Heart right ventricle (tissue), 16 donors: ENCODE data around the gene ANKRD13C. TPM values are rescaled to one million over a fixed set of nuclear protein-coding genes. Genes with fewer than 3 reads are reported as not detected.

Experiments used
- ATAC-seq, 8 donors: fragments of 200-7000 bp; cut with Tn5 transposase; one replicate each; pipeline ENCODE4 v1.9.1; 2020; ENCODE audit warnings: mild to moderate bottlenecking in 8 of 8, moderate library complexity in 8 of 8, moderate number of reproducible peaks in 1 of 8
- DNase-seq, 2 donors: peaks; one replicate each; pipeline ENCODE4 v3.0.0-alpha.2; 2020
- H3K27ac ChIP-seq, 10 donors: fragments of 200-600 bp; sonication (generic) in 2 of 10; one replicate each; pipeline versions ENCODE4 v1.5.0 to v1.8.0; 2020 to 2022; ENCODE audit warnings: mild to moderate bottlenecking in 3 of 10
- H3K27me3 ChIP-seq, 7 donors: fragments of 200-600 bp; one replicate each; pipeline ENCODE4 v1.8.0; 2021 to 2022; ENCODE audit warnings: mild to moderate bottlenecking in 2 of 7
- H3K36me3 ChIP-seq, 9 donors: fragments of 200-600 bp; sonication (generic) in 1 of 9; one replicate each; pipeline versions ENCODE4 v1.5.0 to v1.8.0; 2020 to 2022; ENCODE audit warnings: mild to moderate bottlenecking in 2 of 9
- H3K4me1 ChIP-seq, 9 donors: fragments of 200-600 bp; sonication (generic) in 1 of 9; one replicate each; pipeline versions ENCODE4 v1.5.0 to v1.8.0; 2020 to 2022; ENCODE audit warnings: mild to moderate bottlenecking in 4 of 9
- H3K4me3 ChIP-seq, 10 donors: fragments of 200-600 bp; sonication (generic) in 2 of 10; one replicate each; pipeline versions ENCODE4 v1.5.0 to v1.8.0; 2020 to 2022; ENCODE audit warnings: mild to moderate bottlenecking in 7 of 10, moderate library complexity in 2 of 10
- H3K9me3 ChIP-seq, 11 donors: fragments of 200-600 bp in 10 of 11; sonication (generic) in 2 of 11; one replicate each; pipeline versions ENCODE4 v1.5.0 to v1.8.0; 2013 to 2022; ENCODE audit warnings: mild to moderate bottlenecking in 2 of 11, control low read depth in 1 of 11, moderate library complexity in 1 of 11
- WGBS, 2 donors: extraction: QIAGEN DNeasy Blood & Tissue Kit; methylation state at CpG; one replicate each; pipeline ENCODE4 v1.1.7; 2013; ENCODE audit warnings: inconsistent platforms in 1 of 2; 5-methylcytosine and 5-hydroxymethylcytosine counted together
- intact Hi-C, 10 donors: fragments of 100-400 bp; cut with DNase I; formaldehyde crosslinking; loops; one replicate each; pipeline versions ENCODE4 v1.11.1 to v1.14.2; 2022
- polyA plus RNA-seq, 2 donors: library from polyadenylated mRNA; stranded (reverse); fragments of 200-250 nt; gene quantifications; one replicate each; pipeline ENCODE4 v1.2.3, GENCODE V29; 2013
- total RNA-seq, 10 donors: library from RNA; stranded (reverse); fragmentation: NEBNext Ultra II Directional in 3 of 10; extraction: Animal tissue kit (Norgen Biotek cat#: 25700) in 3 of 10; gene quantifications; one replicate each; pipeline versions ENCODE4 v1.2.1 to v1.2.4, GENCODE V29; 2021 to 2023
- TF ChIP-seq, protein P1 (sequence below), 9 donors: fragments of 200-600 bp; sonication (generic) in 2 of 9; IDR thresholded peaks; one replicate each; pipeline versions ENCODE4 v1.5.0 to v1.8.0; 2021 to 2022; ENCODE audit warnings: antibody characterized with exemption in 9 of 9, mild to moderate bottlenecking in 5 of 9, moderate library complexity in 1 of 9
- donor health status: Arrhythmogenic right ventricular cardiomyopathy.
- donor health status: ischemic (EF 13 %, LVEDD 7.1; RV severe dilation, severe dysfunction).
- donor health status: healthy with polysubstance abuse.
- donor health status: DM: no; HTN: yes; CAD: no.
- donor health status: DM: no; HTN: no; CAD: no.
- donor health status: ischemic (EF 25% LVEDD 6.9; RV normal size, moderate dysfunction).
- donor health status: ischemic (EF 25% LVEDD 5.7; RV mildly dilated, moderate dysfunction).
- donor health status: healthy.
- donor health status: DM: yes; HTN: yes; CAD: no.
- donor health status: Ischemic cardiomyopathy.
- donor health status: ischemic (EF 35%, LVEDD 5.7; RV mildly dilated, moderate dysfunction).
- donor health status: nonischemic (EF 11% LVEDD 7.7; RV severe dilation, severe dysfunction).
- donor health status: DM: yes; HTN: yes; CAD: no.
- donor health status: PGD.
- donor health status: ischemic (EF 29% LVEDD 5.4; RV normal size, mild dysfunction).
- donor health status: nonischemic (EF 23%, LVEDD 6.1; RV moderate dilation, normal function).

The ANKRD13C gene
- total and polyA plus RNA-seq, 12 donors, result 5.5 to 12.5 (median 10.1) TPM

DNA sequence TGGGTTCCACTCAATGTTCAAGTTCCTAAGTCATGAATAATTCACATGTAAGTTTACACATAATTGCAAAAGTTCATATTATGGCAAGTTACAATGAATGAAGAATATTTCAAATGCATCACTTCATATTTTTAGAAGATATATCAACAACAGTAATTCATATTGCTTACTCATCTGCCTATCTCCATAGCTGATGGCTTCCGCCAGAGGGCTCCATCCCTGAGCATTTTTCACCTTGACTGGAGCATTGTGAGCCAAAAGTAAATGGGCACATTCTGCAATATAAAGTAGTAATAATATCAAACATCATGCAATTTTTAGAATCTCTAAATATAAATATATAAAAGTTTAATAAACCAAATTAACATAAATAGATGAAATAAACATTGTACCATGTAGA lies 29.8 kb downstream of the ANKRD13C start:
- no peak overlapping the region for H3K4me3 ChIP-seq
- ATAC-seq, result no peak
- 95 to 97% methylated on average over 1 of the region's 1 CpG for WGBS, 2 donors
- H3K36me3 ChIP-seq, result peaks cover 0 to 54% (median 4%) of the 10 kb centered on the region in 9 donors
- no peaks in the 10 kb centered on the region for H3K9me3 ChIP-seq
- no peak for DNase-seq
- H3K27ac ChIP-seq, result no peak overlapping the region
- H3K4me1 ChIP-seq, result no peaks in the 10 kb centered on the region
- H3K27me3 ChIP-seq, result no peaks in the 10 kb centered on the region
- TF ChIP-seq, protein P1, sequence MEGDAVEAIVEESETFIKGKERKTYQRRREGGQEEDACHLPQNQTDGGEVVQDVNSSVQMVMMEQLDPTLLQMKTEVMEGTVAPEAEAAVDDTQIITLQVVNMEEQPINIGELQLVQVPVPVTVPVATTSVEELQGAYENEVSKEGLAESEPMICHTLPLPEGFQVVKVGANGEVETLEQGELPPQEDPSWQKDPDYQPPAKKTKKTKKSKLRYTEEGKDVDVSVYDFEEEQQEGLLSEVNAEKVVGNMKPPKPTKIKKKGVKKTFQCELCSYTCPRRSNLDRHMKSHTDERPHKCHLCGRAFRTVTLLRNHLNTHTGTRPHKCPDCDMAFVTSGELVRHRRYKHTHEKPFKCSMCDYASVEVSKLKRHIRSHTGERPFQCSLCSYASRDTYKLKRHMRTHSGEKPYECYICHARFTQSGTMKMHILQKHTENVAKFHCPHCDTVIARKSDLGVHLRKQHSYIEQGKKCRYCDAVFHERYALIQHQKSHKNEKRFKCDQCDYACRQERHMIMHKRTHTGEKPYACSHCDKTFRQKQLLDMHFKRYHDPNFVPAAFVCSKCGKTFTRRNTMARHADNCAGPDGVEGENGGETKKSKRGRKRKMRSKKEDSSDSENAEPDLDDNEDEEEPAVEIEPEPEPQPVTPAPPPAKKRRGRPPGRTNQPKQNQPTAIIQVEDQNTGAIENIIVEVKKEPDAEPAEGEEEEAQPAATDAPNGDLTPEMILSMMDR (IDR thresholded peaks at IDR 0.05), result no peak
- intact Hi-C loops, result no loop called here

DNA sequence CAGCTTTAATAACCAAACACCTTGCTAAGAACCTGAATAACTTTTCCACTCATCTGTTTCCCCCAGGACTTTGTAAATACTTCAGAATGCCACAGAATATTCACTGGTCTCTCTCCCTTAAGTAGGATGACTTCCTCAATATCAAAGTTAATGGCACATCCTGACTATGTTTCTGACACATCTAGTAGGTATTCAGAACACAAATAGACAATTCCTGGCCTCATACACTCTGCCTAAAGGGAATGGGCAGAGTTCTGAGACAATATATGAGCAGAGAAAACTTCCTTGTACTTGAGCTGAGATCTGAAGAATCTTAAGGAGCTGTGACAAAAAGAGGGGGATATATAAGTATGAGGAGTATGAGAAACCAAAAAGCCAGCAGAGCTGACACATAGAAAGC lies 34.8 kb downstream of the ANKRD13C start:
- TF ChIP-seq, protein P1 (IDR thresholded peaks at IDR 0.05), result no peak
- H3K4me3 ChIP-seq, result no peak overlapping the region
- H3K27me3 ChIP-seq, result no peaks in the 10 kb centered on the region
- H3K4me1 ChIP-seq, result no peaks in the 10 kb centered on the region
- H3K9me3 ChIP-seq, result no peaks in the 10 kb centered on the region
- DNase-seq (no peak), ATAC-seq (no peak)
- intact Hi-C loops, result no loop called here
- H3K36me3 ChIP-seq, result peaks cover 0 to 44% (median 4%) of the 10 kb centered on the region in 9 donors
- H3K27ac ChIP-seq, result no peak overlapping the region

DNA sequence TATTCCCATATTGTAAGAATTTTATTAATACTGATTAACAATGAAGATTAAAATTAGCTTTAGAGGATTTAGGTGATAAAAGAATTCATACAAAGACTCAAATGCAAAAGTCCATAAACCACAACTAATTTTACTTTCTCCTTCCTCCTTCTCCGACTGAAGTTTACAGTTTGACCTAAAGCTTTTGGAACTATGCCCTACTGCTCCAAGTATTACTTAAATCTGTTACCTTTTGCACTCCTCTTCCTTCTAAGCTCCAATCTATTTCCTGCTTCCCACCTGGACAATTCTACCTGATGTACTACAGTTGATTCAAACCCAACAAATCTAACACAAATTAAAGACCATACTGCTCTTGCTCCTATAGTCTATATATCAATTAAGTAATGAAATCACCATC lies 36.3 kb downstream of the ANKRD13C start:
- H3K27ac ChIP-seq, result no peak overlapping the region
- no peaks in the 10 kb centered on the region for H3K9me3 ChIP-seq
- DNase-seq (no peak), ATAC-seq (no peak)
- intact Hi-C loops, result no loop called here
- no peaks in the 10 kb centered on the region for H3K27me3 ChIP-seq
- H3K4me3 ChIP-seq, result no peak overlapping the region
- H3K4me1 ChIP-seq, result no peaks in the 10 kb centered on the region
- TF ChIP-seq, protein P1 (IDR thresholded peaks at IDR 0.05), result no peak
- peaks cover 0 to 41% (median 0%) of the 10 kb centered on the region in 9 donors for H3K36me3 ChIP-seq
- 61 to 85% methylated on average over 1 of the region's 1 CpG for WGBS, 2 donors

DNA sequence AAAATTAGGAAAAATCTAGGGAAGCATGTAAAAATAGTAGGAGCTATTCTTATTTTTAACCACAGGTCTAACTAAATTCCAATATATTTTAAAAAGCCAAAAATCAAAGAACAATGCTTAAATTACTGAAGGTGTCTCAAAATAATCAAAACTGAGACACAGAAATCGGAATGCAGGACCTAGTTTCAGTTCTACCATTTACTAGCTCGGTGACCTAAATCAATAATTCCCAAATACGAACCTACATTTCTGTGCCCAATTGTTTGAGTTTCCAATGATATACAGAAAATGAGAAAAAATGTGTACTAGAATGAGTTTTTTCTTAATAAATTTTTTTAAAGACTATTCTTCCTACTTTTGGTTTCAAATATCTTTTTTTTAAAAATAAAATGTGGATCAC lies 37.4 kb downstream of the ANKRD13C start:
- Histone ChIP-seq H3K36me3 (peaks cover 0 to 37% (median 0%) of the 10 kb centered on the region in 9 donors), H3K27me3 (no peaks in the 10 kb centered on the region), H3K27ac (no peak overlapping the region), H3K9me3 (no peaks in the 10 kb centered on the region), H3K4me1 (no peaks in the 10 kb centered on the region), H3K4me3 (no peak overlapping the region)
- ATAC-seq, result no peak
- intact Hi-C loops, result no loop called here
- 96% methylated on average over 3 of the region's 3 CpGs for WGBS, 2 donors
- TF ChIP-seq, protein P1 (IDR thresholded peaks at IDR 0.05), result no peak
- DNase-seq, result no peak
